Effector CD8-positive, alpha-beta T cell (primary cell): ENCODE measurements around the gene B4GALT5.
A peak's percentile ranks its signal among the peaks of the same experiment; 100 is the strongest.
"Not testable (repeated sequence)": the region's sequence is repeated elsewhere in the genome, so short reads cannot be mapped to it uniquely, and the experiment has no call there.

ENCODE experiments used
- DNase-seq: peaks from one replicate; lab custom pipeline; 2025; lab: John Stamatoyannopoulos, UW

Gene B4GALT5

GRCh38 chr20:49729780-49730179 lies 16.1 kb upstream of the B4GALT5 start:
- DNase-seq, result no peak

GRCh38 chr20:49727894-49728885 lies 14.5 kb upstream of the B4GALT5 start:
- no peak for DNase-seq

- no peak for DNase-seq
Observed at GRCh38 chr20:49727478-49727877, 13.8 kb upstream of the B4GALT5 start.

GRCh38 chr20:49725694-49726093 lies 12.0 kb upstream of the B4GALT5 start:
- no peak for DNase-seq

GRCh38 chr20:49725224-49725606 lies 11.5 kb upstream of the B4GALT5 start:
- not testable (repeated sequence) for DNase-seq

GRCh38 chr20:49724408-49725223 lies 10.9 kb upstream of the B4GALT5 start:
- no peak for DNase-seq

GRCh38 chr20:49723758-49724157 lies 10.1 kb upstream of the B4GALT5 start:
- not testable (repeated sequence) for DNase-seq

- DNase-seq, result not testable (repeated sequence)
Observed at GRCh38 chr20:49721326-49721725, 7.6 kb upstream of the B4GALT5 start.

GRCh38 chr20:49715466-49715865 lies 1.8 kb upstream of the B4GALT5 start:
- no peak for DNase-seq

GRCh38 chr20:49712996-49713752 lies 504 bp downstream of the B4GALT5 start:
- DNase-seq, result peak; percentile 9

GRCh38 chr20:49712646-49712995 lies 1.1 kb downstream of the B4GALT5 start:
- no peak for DNase-seq

GRCh38 chr20:49712118-49712517 lies 1.6 kb downstream of the B4GALT5 start:
- no peak for DNase-seq

GRCh38 chr20:49711667-49711987 lies 2.1 kb downstream of the B4GALT5 start:
- DNase-seq, result no peak

- DNase-seq, result no peak
Observed at GRCh38 chr20:49710971-49711666, 2.6 kb downstream of the B4GALT5 start.

- no peak for DNase-seq
Observed at GRCh38 chr20:49707118-49707517, 6.6 kb downstream of the B4GALT5 start.

GRCh38 chr20:49706630-49707091 lies 7.0 kb downstream of the B4GALT5 start:
- no peak for DNase-seq

GRCh38 chr20:49705893-49706292 lies 7.8 kb downstream of the B4GALT5 start:
- DNase-seq, result not testable (repeated sequence)

- no peak for DNase-seq
Observed at GRCh38 chr20:49705358-49705757, 8.3 kb downstream of the B4GALT5 start.

GRCh38 chr20:49704932-49705336 lies 8.7 kb downstream of the B4GALT5 start:
- no peak for DNase-seq

GRCh38 chr20:49701916-49702315 lies 11.8 kb downstream of the B4GALT5 start:
- DNase-seq, result no peak

- DNase-seq, result no peak
Observed at GRCh38 chr20:49701241-49701790, 12.4 kb downstream of the B4GALT5 start.
